Panc1 (cell line): ENCODE results near the gene OGFOD3. TPM values are rescaled to one million over a fixed set of nuclear protein-coding genes. Genes with fewer than 3 reads are reported as not detected.

Source experiments
- ATAC-seq: fragments of 200-7000 bp; cut with Tn5 transposase; 2 replicates; pipeline ENCODE4 v1.9.1; 2020; ENCODE audit warnings: mild to moderate bottlenecking, moderate library complexity
- BruUV-seq: library from RNA; stranded (reverse); fragments of 400-500 nt; replicated peaks from 2 replicates; lab custom pipeline; 2021; lab: Mats Ljungman, UMichigan
- CTCF ChIA-PET: fragments of 300-600 bp; sonication (Branson Sonifier 250); formaldehyde crosslinking; loops from one replicate; lab custom pipeline; 2022; ENCODE audit warnings: antibody characterized with exemption; lab: Charles Lee
- POLR2A ChIA-PET: fragments of 300-600 bp; sonication (Branson Sonifier 250); formaldehyde crosslinking; loops from one replicate; lab custom pipeline; 2022; ENCODE audit warnings: antibody characterized with exemption; lab: Charles Lee
- DNase-seq: peaks from one replicate; pipeline ENCODE4 v3.0.0-alpha.2; 2010; ENCODE audit warnings: low read depth, low spot score
- H3K27ac ChIP-seq: 2 replicates; pipeline ENCODE4 v1.5.1; 2011; ENCODE audit warnings: mild to moderate bottlenecking, low read length, inconsistent platforms
- H3K27me3 ChIP-seq: fragments of 200-500 bp; sonication (Bioruptor generic); 2 replicates; pipeline ENCODE4 v1.6.0; 2014; ENCODE audit warnings: low read length, inconsistent platforms; ENCODE audit not compliant: control insufficient read depth, insufficient read depth
- H3K36me3 ChIP-seq: fragments of 200-500 bp; sonication (Bioruptor generic); 2 replicates; pipeline ENCODE4 v1.5.1; 2014; ENCODE audit warnings: inconsistent platforms, mild to moderate bottlenecking, low read length, moderate library complexity; ENCODE audit not compliant: control insufficient read depth, insufficient read depth
- H3K4me1 ChIP-seq: 2 replicates; pipeline ENCODE4 v1.5.1; 2011; ENCODE audit warnings: inconsistent platforms, mild to moderate bottlenecking, low read length, moderate library complexity; ENCODE audit not compliant: control insufficient read depth, insufficient read depth
- H3K4me3 ChIP-seq, 2 experiments: 2 replicates each; pipeline ENCODE4 v1.5.1; 2011 to 2012; ENCODE audit warnings: low read depth in 2 of 2, low read length in 2 of 2, mild to moderate bottlenecking in 2 of 2, inconsistent platforms in 1 of 2, moderate library complexity in 1 of 2
- H3K9me3 ChIP-seq: fragments of 200-500 bp; sonication (Bioruptor generic); 2 replicates; pipeline ENCODE4 v1.5.1; 2014; ENCODE audit warnings: low read depth, mild to moderate bottlenecking, inconsistent platforms, low read length, moderate library complexity; ENCODE audit not compliant: control insufficient read depth, insufficient read depth
- POLR2AphosphoS5 ChIP-seq: IDR thresholded peaks from 2 replicates; pipeline ENCODE4 v1.6.1; 2012; ENCODE audit warnings: mild to moderate bottlenecking, low read depth, low read length, moderate library complexity
- SIN3A ChIP-seq: IDR thresholded peaks from 2 replicates; pipeline ENCODE4 v1.6.1; 2012; ENCODE audit warnings: low read depth, mild to moderate bottlenecking, low read length, moderate library complexity, borderline replicate concordance; ENCODE audit not compliant: insufficient read depth
- TCF7L2 ChIP-seq: IDR thresholded peaks from 2 replicates; pipeline ENCODE4 v1.6.1; 2011; ENCODE audit warnings: mild to moderate bottlenecking, low read depth, low read length, inconsistent platforms
- in situ Hi-C: cut with HindIII; loops from 2 replicates; pipeline ENCODE4 v1.10.0; 2016; ENCODE audit warnings: low sequenced_read_pairs, low pct_unique_long_range_greater_than_20kb
- intact Hi-C: fragments of 100-400 bp; cut with micrococcal nuclease; formaldehyde crosslinking; loops from one replicate; pipeline ENCODE4 v1.10.0; 2022; ENCODE audit not compliant: unreplicated experiment
- total RNA-seq: library from RNA; stranded (reverse); gene quantifications from one replicate; pipeline ENCODE4 v1.2.1, GENCODE V29; 2021; ENCODE audit not compliant: unreplicated experiment
- TF ChIP-seq, protein P1 (sequence below), 2 experiments: IDR thresholded peaks; 2 replicates each; pipeline ENCODE4 v1.6.1; 2011 to 2012; ENCODE audit warnings: low read depth in 2 of 2, control low read depth in 1 of 2, low read length in 1 of 2, mild to moderate bottlenecking in 1 of 2, moderate library complexity in 1 of 2; ENCODE audit not compliant: insufficient read depth in 1 of 2
- TF ChIP-seq, protein P2 (sequence below): fragments of 450-650 bp; IDR thresholded peaks from 2 replicates; pipeline ENCODE4 v1.5.1; 2017; ENCODE audit warnings: mild to moderate bottlenecking

The OGFOD3 gene
- total RNA-seq, 1 experiment from 2014 or later = 53.9 TPM

GRCh38 chr17:82447876-82448275, 29.5 kb upstream of the OGFOD3 start:
- DNase-seq = no peak
- BruUV-seq = no TSS peak
- in situ Hi-C loops = no loop called here
- ChIA-PET CTCF (no interaction called here), POLR2A (no interaction called here)
- H3K4me1 ChIP-seq = peaks cover 21% of the 10 kb centered on the region
- no peak for TF ChIP-seq TCF7L2
- no peak for TF ChIP-seq SIN3A
- TF ChIP-seq, protein P1, sequence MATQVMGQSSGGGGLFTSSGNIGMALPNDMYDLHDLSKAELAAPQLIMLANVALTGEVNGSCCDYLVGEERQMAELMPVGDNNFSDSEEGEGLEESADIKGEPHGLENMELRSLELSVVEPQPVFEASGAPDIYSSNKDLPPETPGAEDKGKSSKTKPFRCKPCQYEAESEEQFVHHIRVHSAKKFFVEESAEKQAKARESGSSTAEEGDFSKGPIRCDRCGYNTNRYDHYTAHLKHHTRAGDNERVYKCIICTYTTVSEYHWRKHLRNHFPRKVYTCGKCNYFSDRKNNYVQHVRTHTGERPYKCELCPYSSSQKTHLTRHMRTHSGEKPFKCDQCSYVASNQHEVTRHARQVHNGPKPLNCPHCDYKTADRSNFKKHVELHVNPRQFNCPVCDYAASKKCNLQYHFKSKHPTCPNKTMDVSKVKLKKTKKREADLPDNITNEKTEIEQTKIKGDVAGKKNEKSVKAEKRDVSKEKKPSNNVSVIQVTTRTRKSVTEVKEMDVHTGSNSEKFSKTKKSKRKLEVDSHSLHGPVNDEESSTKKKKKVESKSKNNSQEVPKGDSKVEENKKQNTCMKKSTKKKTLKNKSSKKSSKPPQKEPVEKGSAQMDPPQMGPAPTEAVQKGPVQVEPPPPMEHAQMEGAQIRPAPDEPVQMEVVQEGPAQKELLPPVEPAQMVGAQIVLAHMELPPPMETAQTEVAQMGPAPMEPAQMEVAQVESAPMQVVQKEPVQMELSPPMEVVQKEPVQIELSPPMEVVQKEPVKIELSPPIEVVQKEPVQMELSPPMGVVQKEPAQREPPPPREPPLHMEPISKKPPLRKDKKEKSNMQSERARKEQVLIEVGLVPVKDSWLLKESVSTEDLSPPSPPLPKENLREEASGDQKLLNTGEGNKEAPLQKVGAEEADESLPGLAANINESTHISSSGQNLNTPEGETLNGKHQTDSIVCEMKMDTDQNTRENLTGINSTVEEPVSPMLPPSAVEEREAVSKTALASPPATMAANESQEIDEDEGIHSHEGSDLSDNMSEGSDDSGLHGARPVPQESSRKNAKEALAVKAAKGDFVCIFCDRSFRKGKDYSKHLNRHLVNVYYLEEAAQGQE (IDR thresholded peaks at IDR 0.05; ENCODE audit: insufficient read depth in 1 of 2, low read depth in 2 of 2, low read length in 1 of 2) = no peak
- TF ChIP-seq, protein P2, sequence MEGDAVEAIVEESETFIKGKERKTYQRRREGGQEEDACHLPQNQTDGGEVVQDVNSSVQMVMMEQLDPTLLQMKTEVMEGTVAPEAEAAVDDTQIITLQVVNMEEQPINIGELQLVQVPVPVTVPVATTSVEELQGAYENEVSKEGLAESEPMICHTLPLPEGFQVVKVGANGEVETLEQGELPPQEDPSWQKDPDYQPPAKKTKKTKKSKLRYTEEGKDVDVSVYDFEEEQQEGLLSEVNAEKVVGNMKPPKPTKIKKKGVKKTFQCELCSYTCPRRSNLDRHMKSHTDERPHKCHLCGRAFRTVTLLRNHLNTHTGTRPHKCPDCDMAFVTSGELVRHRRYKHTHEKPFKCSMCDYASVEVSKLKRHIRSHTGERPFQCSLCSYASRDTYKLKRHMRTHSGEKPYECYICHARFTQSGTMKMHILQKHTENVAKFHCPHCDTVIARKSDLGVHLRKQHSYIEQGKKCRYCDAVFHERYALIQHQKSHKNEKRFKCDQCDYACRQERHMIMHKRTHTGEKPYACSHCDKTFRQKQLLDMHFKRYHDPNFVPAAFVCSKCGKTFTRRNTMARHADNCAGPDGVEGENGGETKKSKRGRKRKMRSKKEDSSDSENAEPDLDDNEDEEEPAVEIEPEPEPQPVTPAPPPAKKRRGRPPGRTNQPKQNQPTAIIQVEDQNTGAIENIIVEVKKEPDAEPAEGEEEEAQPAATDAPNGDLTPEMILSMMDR = no peak
- TF ChIP-seq POLR2AphosphoS5 = no peak
- H3K9me3 ChIP-seq = no peaks in the 10 kb centered on the region
- no peak overlapping the region for H3K27ac ChIP-seq
- H3K36me3 ChIP-seq = no peaks in the 10 kb centered on the region; the same call in 1 of the 2 replicates
- no peak overlapping the region for H3K4me3 ChIP-seq
- no peak for ATAC-seq
- intact Hi-C loops = no loop called here
- no peaks in the 10 kb centered on the region for H3K27me3 ChIP-seq

GRCh38 chr17:82446649-82447048, 28.3 kb upstream of the OGFOD3 start:
- no peaks in the 10 kb centered on the region; the same call in 1 of the 2 replicates for H3K36me3 ChIP-seq
- no peaks in the 10 kb centered on the region for H3K27me3 ChIP-seq
- no TSS peak for BruUV-seq
- ChIA-PET POLR2A (no interaction called here), CTCF (interaction anchor here (0.6 kb wide), 1 partner anchor 100 kb away, joined by 6 read pairs; no protein-coding TSS in a partner anchor)
- in situ Hi-C loops (no loop called here), intact Hi-C loops (no loop called here)
- ATAC-seq (no peak), DNase-seq (no peak)
- no peak for TF ChIP-seq SIN3A
- no peak for TF ChIP-seq POLR2AphosphoS5
- TF ChIP-seq, protein P1 (IDR thresholded peaks at IDR 0.05; ENCODE audit: insufficient read depth in 1 of 2, low read depth in 2 of 2, low read length in 1 of 2) = no peak
- no peak for TF ChIP-seq TCF7L2
- TF ChIP-seq, protein P2 = no peak
- H3K9me3 ChIP-seq = no peaks in the 10 kb centered on the region
- no peak overlapping the region for H3K27ac ChIP-seq
- H3K4me1 ChIP-seq = peaks cover 25% of the 10 kb centered on the region
- H3K4me3 ChIP-seq = no peak overlapping the region
